HepG2 (cell line): ENCODE results near the gene CENPO. TPM values are rescaled to one million over a fixed set of nuclear protein-coding genes. Genes with fewer than 3 reads are reported as not detected.

ENCODE experiments used
- ARID2 ChIP-seq: sonication (generic); formaldehyde crosslinking; IDR thresholded peaks from 2 replicates; pipeline ENCODE4 v1.8.1; 2022; ENCODE audit warnings: mild to moderate bottlenecking, missing genetic modification reagents, borderline replicate concordance
- CEBPG ChIP-seq: IDR thresholded peaks from 2 replicates; pipeline ENCODE4 v1.6.1; 2016
- CHD2 ChIP-seq: IDR thresholded peaks from 2 replicates; pipeline ENCODE4 v1.6.1; 2011; ENCODE audit warnings: low read depth, low read length, improper control_type of control experiment
- GPN1 ChIP-seq: sonication (generic); formaldehyde crosslinking; IDR thresholded peaks from 2 replicates; pipeline ENCODE4 v1.5.1; 2020; ENCODE audit warnings: missing genetic modification reagents, borderline replicate concordance
- KMT2B ChIP-seq: IDR thresholded peaks from 2 replicates; pipeline ENCODE4 v1.6.1; 2016; ENCODE audit warnings: missing genetic modification reagents, missing compliant biosample characterization
- MXD3 ChIP-seq: IDR thresholded peaks from 2 replicates; pipeline ENCODE4 v1.6.1; 2016; ENCODE audit warnings: mild to moderate bottlenecking, missing biosample characterization, missing genetic modification reagents
- NFKBIZ ChIP-seq: IDR thresholded peaks from 2 replicates; pipeline ENCODE4 v1.6.1; 2018; ENCODE audit warnings: missing genetic modification reagents, missing compliant biosample characterization
- POLR2A ChIP-seq, 2 experiments: IDR thresholded peaks; 2 replicates each; pipeline ENCODE4 v1.6.1; 2011; ENCODE audit warnings: low read depth in 2 of 2, low read length in 2 of 2, mild to moderate bottlenecking in 1 of 2, moderate library complexity in 1 of 2; ENCODE audit not compliant: insufficient read depth in 1 of 2
- REXO4 ChIP-seq: sonication (generic); formaldehyde crosslinking; IDR thresholded peaks from 2 replicates; pipeline ENCODE4 v1.8.0; 2022; ENCODE audit warnings: missing genetic modification reagents, mild to moderate bottlenecking, borderline replicate concordance
- TFDP2 ChIP-seq: sonication (generic); formaldehyde crosslinking; IDR thresholded peaks from 2 replicates; pipeline ENCODE4 v1.4.0; 2020; ENCODE audit warnings: missing genetic modification reagents
- ZEB1 ChIP-seq: IDR thresholded peaks from 2 replicates; pipeline ENCODE4 v1.6.1; 2012; ENCODE audit warnings: mild to moderate bottlenecking, low read depth, inconsistent platforms; ENCODE audit not compliant: insufficient replicate concordance
- ZNF501 ChIP-seq: sonication (generic); formaldehyde crosslinking; IDR thresholded peaks from 2 replicates; pipeline ENCODE4 v1.5.1; 2020; ENCODE audit warnings: mild to moderate bottlenecking, moderate library complexity, missing genetic modification reagents
- ZNF646 ChIP-seq: sonication (generic); formaldehyde crosslinking; IDR thresholded peaks from 2 replicates; pipeline ENCODE4 v1.9.0; 2021; ENCODE audit warnings: mild to moderate bottlenecking, missing genetic modification reagents
- ZNF740 ChIP-seq: sonication (generic); formaldehyde crosslinking; IDR thresholded peaks from 2 replicates; pipeline ENCODE4 v1.4.0; 2020; ENCODE audit warnings: missing genetic modification reagents
- ZNF780A ChIP-seq: sonication (generic); formaldehyde crosslinking; IDR thresholded peaks from 2 replicates; pipeline ENCODE4 v1.8.0; 2022; ENCODE audit warnings: mild to moderate bottlenecking, missing genetic modification reagents, moderate library complexity
- ZNF782 ChIP-seq: sonication (generic); formaldehyde crosslinking; IDR thresholded peaks from 2 replicates; pipeline ENCODE4 v1.4.0; 2020; ENCODE audit warnings: missing genetic modification reagents, mild to moderate bottlenecking, borderline replicate concordance
- polyA plus RNA-seq, 8 experiments: library from polyadenylated mRNA; depleted of rRNA in 3 of 8; stranded (reverse) in 7 of 8; unstranded in 1 of 8; fragments of >200 nt; fragmentation: Illumina TruSeq in 4 of 8; extraction: Trizol in 4 of 8; gene quantifications; 2 replicates each; pipeline versions ENCODE4 v1.2.1 to v1.2.3, GENCODE V29; 2011 to 2016; ENCODE audit warnings: low read depth in 4 of 8, missing spikeins in 1 of 8, mixed read lengths in 1 of 8; ENCODE audit not compliant: insufficient read depth in 1 of 8
- total RNA-seq, 5 experiments: library from RNA; depleted of rRNA; stranded (reverse); fragments of >200 nt; fragmentation: Illumina TruSeq; extraction: Trizol; gene quantifications; 2 replicates each; pipeline ENCODE4 v1.2.3, GENCODE V29; 2016; ENCODE audit warnings: low read depth in 1 of 5

Gene CENPO
- total and polyA plus RNA-seq, 2 of the 13 experiments (the other 11 are each of a cell fraction or from before 2014, with no cell fraction given), result 19.7 to 35.5 TPM

GRCh38 chr2:24827321-24828237, 34.4 kb downstream of the CENPO start (continued):
- no peak for TF ChIP-seq ZNF646 (CRISPR knock-in tag)
- peak; percentile 85 for TF ChIP-seq ZNF501
- no peak for TF ChIP-seq CHD2
- TF ChIP-seq REXO4 (CRISPR knock-in tag), result no peak
- TF ChIP-seq MXD3 (CRISPR knock-in tag), result 0 out of 2 replicates have a peak, but pooled peaks have one; percentile 47
- no peak for TF ChIP-seq KMT2B (CRISPR knock-in tag)
- peak; percentile 30; the same call in 1 of the 2 replicates for TF ChIP-seq TFDP2
- 0 out of 2 replicates have a peak, but pooled peaks have one; percentile 36 for TF ChIP-seq ZNF740
- no peak for TF ChIP-seq ARID2
- no peak for TF ChIP-seq ZEB1
- 0 out of 2 replicates have a peak, but pooled peaks have one; percentile 39 for TF ChIP-seq NFKBIZ (CRISPR knock-in tag)
- 0 out of 2 replicates have a peak, but pooled peaks have one; percentile 4 for TF ChIP-seq CEBPG (CRISPR knock-in tag)
- TF ChIP-seq ZNF782 (CRISPR knock-in tag), result 0 out of 2 replicates have a peak, but pooled peaks have one; percentile 46
- TF ChIP-seq ZNF780A (CRISPR knock-in tag), result peak; percentile 68; the same call in 1 of the 2 replicates
- TF ChIP-seq POLR2A (IDR thresholded peaks at IDR 0.05; ENCODE audit: insufficient read depth in 1 of 2, low read depth in 2 of 2, low read length in 2 of 2), result peak in 1 of 2 experiments; percentile 29; a peak in 1 of 4 replicates
- no peak for TF ChIP-seq GPN1 (CRISPR knock-in tag)
